GM12873 (cell line): ENCODE results near the gene MON1B.

Experiments
- TF ChIP-seq, protein P1 (sequence below): IDR thresholded peaks from 2 replicates; pipeline ENCODE4 v1.5.1; 2012; ENCODE audit warnings: low read depth, mild to moderate bottlenecking, moderate library complexity, low read length, control low read depth; ENCODE audit not compliant: insufficient read depth; ENCODE audit errors: missing control alignments

The MON1B gene

DNA sequence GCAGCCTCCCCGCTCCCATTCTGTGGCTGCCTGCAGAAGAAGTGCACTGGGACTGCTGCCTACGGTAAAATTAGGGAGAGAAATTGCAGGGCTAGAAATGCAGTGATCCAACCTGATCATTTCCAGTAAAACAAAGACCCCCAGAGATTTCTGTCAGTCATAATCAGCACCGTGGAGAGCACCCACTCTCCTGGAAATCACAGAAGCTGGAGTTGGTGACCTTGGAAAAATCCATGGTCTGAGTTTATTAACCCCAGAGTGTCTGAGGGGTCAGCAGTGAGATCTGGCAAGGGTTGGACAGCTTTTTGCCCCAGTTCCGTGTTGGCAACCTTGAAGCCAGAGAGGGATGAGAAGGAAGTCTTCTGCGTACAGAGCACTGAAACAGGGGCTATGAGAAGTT, 16.0 kb downstream of the MON1B start:
- TF ChIP-seq, protein P1, sequence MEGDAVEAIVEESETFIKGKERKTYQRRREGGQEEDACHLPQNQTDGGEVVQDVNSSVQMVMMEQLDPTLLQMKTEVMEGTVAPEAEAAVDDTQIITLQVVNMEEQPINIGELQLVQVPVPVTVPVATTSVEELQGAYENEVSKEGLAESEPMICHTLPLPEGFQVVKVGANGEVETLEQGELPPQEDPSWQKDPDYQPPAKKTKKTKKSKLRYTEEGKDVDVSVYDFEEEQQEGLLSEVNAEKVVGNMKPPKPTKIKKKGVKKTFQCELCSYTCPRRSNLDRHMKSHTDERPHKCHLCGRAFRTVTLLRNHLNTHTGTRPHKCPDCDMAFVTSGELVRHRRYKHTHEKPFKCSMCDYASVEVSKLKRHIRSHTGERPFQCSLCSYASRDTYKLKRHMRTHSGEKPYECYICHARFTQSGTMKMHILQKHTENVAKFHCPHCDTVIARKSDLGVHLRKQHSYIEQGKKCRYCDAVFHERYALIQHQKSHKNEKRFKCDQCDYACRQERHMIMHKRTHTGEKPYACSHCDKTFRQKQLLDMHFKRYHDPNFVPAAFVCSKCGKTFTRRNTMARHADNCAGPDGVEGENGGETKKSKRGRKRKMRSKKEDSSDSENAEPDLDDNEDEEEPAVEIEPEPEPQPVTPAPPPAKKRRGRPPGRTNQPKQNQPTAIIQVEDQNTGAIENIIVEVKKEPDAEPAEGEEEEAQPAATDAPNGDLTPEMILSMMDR: no peak

DNA sequence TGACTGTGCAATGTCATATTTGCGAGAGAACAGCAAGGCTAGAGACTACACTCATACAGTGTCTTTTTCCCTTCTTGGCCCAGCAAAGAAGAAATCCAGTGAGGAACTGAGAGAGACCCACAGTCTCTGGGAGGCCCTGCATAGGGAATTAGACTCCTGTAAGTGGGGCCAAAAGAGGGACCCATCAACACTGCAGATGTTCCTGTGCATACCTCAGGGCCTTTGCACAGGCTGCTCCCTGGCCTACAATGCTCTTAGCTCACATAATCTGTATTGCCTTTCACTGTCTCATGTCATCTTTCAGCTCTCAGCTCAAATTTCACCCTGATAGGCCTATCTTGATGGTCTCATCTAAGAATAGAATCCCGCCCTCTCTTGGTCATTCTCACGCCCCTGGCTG, 17.4 kb downstream of the MON1B start:
- TF ChIP-seq, protein P1: no peak

DNA sequence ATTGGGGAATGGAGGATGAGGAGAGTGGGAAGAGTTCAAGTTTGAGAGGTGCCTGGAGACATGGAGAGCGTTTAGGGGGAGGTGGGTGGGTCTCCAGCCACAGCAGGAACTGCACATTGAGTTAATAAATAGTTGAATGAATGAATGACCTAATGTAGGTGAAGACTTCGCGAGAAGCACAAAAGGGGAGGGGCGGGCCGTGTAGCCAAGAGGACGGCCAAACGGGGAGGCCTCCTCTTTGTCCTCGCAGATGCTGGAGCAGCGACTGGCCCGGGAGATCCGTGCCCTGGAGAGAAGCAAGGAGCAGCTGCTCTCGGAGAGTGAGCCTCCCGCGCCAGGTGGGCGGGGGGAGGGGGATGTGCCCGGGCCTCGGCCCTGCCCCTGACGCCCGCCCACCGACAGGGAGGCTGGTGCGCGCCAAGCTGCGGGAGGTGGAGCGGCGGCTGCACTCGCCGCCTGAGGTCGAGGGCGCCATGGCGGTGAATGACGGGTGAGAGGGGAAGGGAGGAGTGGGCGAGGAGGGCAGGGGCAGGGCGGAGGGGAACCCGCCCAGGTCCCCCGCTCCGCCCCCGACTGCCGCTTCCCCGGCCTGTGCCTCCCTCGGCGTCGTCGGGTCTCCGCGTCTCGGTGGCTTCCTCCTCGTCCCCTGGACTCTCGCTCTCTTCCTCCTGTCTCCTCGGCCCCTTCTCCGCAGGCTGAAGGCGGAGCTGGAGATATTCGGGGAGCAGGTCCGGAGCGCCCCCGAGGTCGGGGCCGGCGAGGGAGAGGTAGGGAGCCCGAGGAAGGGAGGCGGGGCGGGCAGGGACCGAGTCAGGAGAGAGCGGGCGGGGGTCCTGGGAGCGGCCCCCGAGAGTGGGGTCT, 21.1 kb downstream of the MON1B start:
- TF ChIP-seq, protein P1: no peak

DNA sequence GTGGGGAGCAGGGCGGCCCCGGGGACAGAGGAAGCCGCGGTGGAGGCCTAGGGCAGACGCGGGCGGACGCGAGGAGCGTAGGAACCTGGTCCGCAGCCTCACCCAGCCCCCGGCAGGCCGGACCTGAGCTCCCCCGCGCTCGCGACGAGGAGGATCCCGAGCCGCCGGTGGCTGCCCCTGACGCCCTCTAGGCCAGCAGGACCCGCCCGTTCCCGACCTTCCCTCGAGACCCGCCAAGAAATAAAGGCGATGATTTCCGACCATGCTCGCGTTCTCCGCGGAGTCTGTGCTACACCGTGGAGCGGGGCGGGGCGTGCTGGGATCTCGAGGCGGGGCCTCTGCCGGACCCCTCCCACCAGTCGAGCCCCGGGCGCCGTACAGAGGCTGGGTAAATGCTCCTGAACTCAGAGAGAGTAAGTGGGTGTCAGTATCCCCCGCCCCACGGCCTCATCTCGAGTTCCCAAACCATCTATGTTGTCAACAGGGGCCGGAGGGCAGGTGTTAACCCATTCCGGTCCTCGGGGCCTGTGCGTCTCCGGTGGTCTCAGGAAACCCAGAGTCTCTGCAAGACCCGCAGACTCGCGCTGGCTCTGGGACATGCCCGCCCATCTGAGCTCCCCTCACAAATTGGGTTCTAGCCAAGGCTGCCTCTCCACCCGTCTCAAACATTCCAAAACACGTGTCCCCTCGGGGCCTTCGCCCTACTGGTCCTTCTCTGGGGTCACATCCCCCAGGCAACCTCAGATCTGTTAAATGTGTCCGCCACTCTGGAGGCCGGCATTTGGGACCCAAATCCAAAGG, 22.0 kb downstream of the MON1B start:
- TF ChIP-seq, protein P1: no peak

DNA sequence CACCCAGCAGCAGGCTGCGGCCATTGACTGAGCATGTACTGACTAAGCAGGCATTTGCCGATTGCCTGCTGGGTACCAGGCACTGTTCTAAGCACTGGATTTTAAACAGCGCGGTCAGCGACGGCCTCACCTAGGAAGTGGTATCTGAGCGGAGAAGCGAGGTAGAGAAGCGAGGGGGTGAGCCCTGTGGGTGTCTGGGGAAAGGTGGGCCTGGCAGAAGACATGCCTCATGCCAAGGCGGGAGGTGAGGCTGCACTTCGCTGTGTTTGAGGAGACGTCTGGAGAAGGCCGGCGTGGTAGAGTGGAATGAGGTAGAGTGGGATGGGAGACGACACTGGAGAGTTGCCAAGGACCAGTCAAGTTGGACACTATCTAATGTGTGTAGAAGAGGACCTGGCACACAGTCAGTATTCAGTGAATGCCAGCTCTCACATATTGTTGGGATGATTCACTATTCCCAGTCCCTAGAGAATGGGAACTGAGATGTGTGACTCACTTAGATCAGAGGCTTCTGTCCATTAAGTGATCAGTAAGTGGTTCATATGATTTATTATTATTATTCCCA, 22.6 kb downstream of the MON1B start:
- TF ChIP-seq, protein P1: no peak

DNA sequence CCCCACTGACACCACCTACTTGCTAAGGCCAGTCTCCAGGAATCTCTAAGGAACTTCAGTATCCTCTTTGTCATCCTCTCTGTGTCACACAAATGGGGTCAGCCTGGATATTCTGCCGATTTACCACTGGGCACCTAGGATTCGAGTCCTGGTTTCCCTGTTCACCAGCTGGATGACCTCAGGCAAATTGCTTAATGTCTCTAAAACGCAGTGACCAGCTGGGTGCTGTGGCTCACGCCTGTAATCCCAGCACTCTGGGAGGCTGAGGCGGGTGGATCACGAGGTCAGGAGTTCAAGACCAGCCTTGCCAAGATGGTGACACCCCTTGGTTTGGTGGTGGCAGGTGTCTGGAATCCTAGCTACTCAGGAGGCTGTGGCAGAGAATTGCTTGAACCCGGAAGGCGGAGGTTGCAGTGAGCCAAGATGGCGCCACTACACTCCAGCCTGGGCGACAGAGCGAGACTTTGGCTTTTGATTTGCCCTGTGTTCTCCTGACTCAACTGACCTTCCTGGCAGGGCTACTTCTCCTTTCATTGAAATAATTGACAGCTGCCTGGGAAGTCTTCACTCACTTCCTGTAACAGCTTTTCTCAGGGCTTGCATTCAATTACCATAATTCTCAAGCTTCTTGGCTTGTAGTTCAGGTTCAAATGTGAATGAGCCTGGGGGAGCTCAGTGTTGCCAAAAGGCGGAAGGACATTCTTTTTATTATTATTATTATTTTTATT, 23.6 kb downstream of the MON1B start:
- TF ChIP-seq, protein P1: no peak
